ENCODE data around the gene ZNF582. TPM values are rescaled to one million over a fixed set of nuclear protein-coding genes. Genes with fewer than 3 reads are reported as not detected.

Gene ZNF582
- 3.0 and 3.9 TPM in 2 replicates for total RNA-seq

GRCh38 chr19:56393119-56394012 lies at the start of gene ZNF582:
TSS of gene ZNF582 (minus strand) at chr19:56393534. CDS start at chr19:56391752, 1,782 bp downstream.

GRCh38 chr19:56403764-56404704 lies 10.7 kb upstream of the ZNF582 start, which contains the start of gene ZNF583:
TSS of gene ZNF583 (plus strand) at chr19:56404332. CDS start at chr19:56407115, 2,783 bp downstream.

Other genes with a start within 250 kb of the ZNF582 start
- gene GALP, start 217.5 kb downstream of the ZNF582 start, total RNA-seq: not detected in 2 replicates
- gene ZSCAN5B, start 195.8 kb downstream of the ZNF582 start, total RNA-seq: not detected in 2 replicates
- gene ZSCAN5C, start 191.3 kb downstream of the ZNF582 start, total RNA-seq: not detected in 2 replicates
- not detected in 2 replicates for gene EDDM13, start 120.8 kb downstream of the ZNF582 start, total RNA-seq
- 5.9 and 8.5 TPM in 2 replicates for gene ZSCAN5A, start 78.7 kb downstream of the ZNF582 start, total RNA-seq
- 6.6 and 7.4 TPM in 2 replicates for gene ZNF583, start 10.8 kb upstream of the ZNF582 start, total RNA-seq
- 9.2 and 10.0 TPM in 2 replicates for gene ZNF667, start 83.8 kb upstream of the ZNF582 start, total RNA-seq
- 5.3 and 9.1 TPM in 2 replicates for gene ZNF471, start 114.3 kb upstream of the ZNF582 start, total RNA-seq
- 9.5 and 14.3 TPM in 2 replicates for gene ZFP28, start 145.4 kb upstream of the ZNF582 start, total RNA-seq
- 9.5 and 12.2 TPM in 2 replicates for gene ZNF470, start 173.9 kb upstream of the ZNF582 start, total RNA-seq
- gene ZNF71, start 201.8 kb upstream of the ZNF582 start, total RNA-seq: 7.7 and 10.5 TPM in 2 replicates
- 0.32 TPM in 1 of 2 replicates, not detected in the other for gene SMIM17, start 249.6 kb upstream of the ZNF582 start, total RNA-seq

Measured in smooth muscle cell of the umbilical artery (primary cell).